ENCODE measurements around the gene SLC2A13. TPM values are rescaled to one million over a fixed set of nuclear protein-coding genes. Genes with fewer than 3 reads are reported as not detected.

SLC2A13 gene
- total and polyA plus RNA-seq, 10 of the 15 experiments (the other 5 are each of a cell fraction or from before 2014, with no cell fraction given): 0.05 to 3.7 (median 0.25) TPM

DNA sequence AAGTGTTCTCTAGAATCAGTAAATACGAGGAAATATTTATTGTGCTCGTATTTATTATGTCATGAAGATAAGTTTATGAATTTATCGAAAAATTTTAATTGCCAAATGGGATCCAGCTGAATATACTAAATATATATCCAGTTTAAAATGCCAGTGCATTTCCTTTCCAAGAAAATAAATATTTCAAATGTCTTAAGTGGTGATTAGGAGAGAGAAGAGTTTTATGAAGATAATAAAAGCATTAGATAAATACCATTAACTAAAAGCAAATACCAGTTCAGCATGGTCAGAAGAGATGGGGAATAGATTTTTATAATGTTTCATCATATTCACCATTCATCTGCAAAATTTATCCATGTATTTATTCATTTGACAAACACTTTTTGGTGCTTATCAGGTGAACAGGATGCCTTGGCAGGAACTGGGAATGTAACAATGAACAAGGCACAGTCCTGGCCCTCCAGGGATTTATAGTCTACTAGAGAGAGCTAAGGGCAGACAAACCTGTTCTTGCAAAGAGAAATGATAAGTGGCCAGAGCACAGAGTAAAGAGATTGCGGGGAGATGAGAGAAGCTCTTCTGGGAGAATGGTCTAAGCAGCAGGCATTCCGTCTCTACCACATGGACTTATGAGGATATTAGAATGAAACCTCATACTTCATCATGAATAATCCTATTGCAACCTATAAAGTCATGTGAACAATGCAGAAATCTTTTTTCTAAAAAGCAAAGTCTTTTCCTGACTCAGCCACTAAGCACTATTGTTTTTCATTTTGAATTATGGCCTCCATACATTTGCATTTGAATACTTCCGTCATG, 342.6 kb downstream of the SLC2A13 start:
- H3K36me3 ChIP-seq (ENCODE audit: control insufficient read depth in 2 of 2, insufficient read depth in 2 of 2, low read length in 1 of 2): no peaks in the 10 kb centered on the region
- no peak overlapping the region for H3K4me3 ChIP-seq
- H4K20me1 ChIP-seq (ENCODE audit: control insufficient read depth, insufficient read depth): no peaks in the 10 kb centered on the region
- FAIRE-seq (no peak), DNase-seq (ENCODE audit: low read depth, low spot score) (no peak), ATAC-seq (no peak)
- no peak overlapping the region for H3K9ac ChIP-seq (ENCODE audit: control insufficient read depth, insufficient read depth, low read length)
- no TSS peak for BruUV-seq (replicated peaks)
- 61% methylated on average over 6 of the region's 6 CpGs for WGBS (ENCODE audit: insufficient coverage, insufficient replicate concordance, low lambda C conversion rate, missing lambda C conversion rate)
- H3K4me2 ChIP-seq (ENCODE audit: control insufficient read depth, insufficient read depth): no peak overlapping the region
- no peaks in the 10 kb centered on the region for H3K79me2 ChIP-seq (ENCODE audit: control insufficient read depth, insufficient read depth, low read length)
- RAD21 ChIA-PET (ENCODE audit: unreplicated experiment): interaction anchor here (1.1 kb wide), 1 partner anchor 228 kb away, joined by 3 read pairs; no protein-coding TSS in a partner anchor
- no peaks in the 10 kb centered on the region for H3K27me3 ChIP-seq (replicated peaks in 1 of 2; ENCODE audit: control insufficient read depth in 2 of 2, insufficient read depth in 2 of 2, low read length in 1 of 2)
- H2AFZ ChIP-seq (ENCODE audit: control insufficient read depth, low read depth, low read length): no peak overlapping the region
- no peak overlapping the region for H3K27ac ChIP-seq (ENCODE audit: control insufficient read depth, insufficient read depth)
- no peaks in the 10 kb centered on the region; the same call in 2 of the 3 replicates for H3K9me3 ChIP-seq (replicated peaks; ENCODE audit: control insufficient read depth, insufficient read depth, low read length)
- SMC1A ChIA-PET (ENCODE audit: uncharacterized antibody, unreplicated experiment): interaction anchor here (0.6 to 1.3 kb wide), 2 partner anchors 228 to 280 kb away, joined by 3 to 5 read pairs; no protein-coding TSS in a partner anchor
- CTCF ChIA-PET: interaction anchor here (1.0 to 4.4 kb wide), 3 partner anchors 152 to 355 kb away, joined by 3 to 26 read pairs (median 3); no protein-coding TSS in a partner anchor
- in situ Hi-C loops (cut with MboI) (no loop called here), intact Hi-C loops (cut with micrococcal nuclease; ENCODE audit: unreplicated experiment) (no loop called here)
- TF ChIP-seq SMAD5 (IDR thresholded peaks at IDR 0.05; ENCODE audit: low read depth) (no peak), SREBF2 (IDR thresholded peaks at IDR 0.05; ENCODE audit: low read length) (no peak), KDM1A (IDR thresholded peaks at IDR 0.05; ENCODE audit: borderline replicate concordance) (no peak), ESRRA (IDR thresholded peaks at IDR 0.05; ENCODE audit: low read length) (no peak), EP300 (IDR thresholded peaks at IDR 0.05; ENCODE audit: borderline replicate concordance in 1 of 2, control insufficient read depth in 1 of 2, low read depth in 2 of 2, low read length in 2 of 2) (no peak), ZNF24 (IDR thresholded peaks at IDR 0.05) (no peak), ZNF622 (IDR thresholded peaks at IDR 0.05) (no peak), IKZF1 (conservative IDR thresholded peaks at IDR 0.05) (no peak), RFX5 (IDR thresholded peaks at IDR 0.05; ENCODE audit: low read depth, low read length) (no peak), CHD1 (IDR thresholded peaks at IDR 0.05; ENCODE audit: low read depth, low read length) (no peak), RELA (IDR thresholded peaks at IDR 0.05; ENCODE audit: borderline replicate concordance, partially characterized antibody) (no peak), ATF7 (IDR thresholded peaks at IDR 0.05; ENCODE audit: low read depth) (no peak), ZNF274 (IDR thresholded peaks at IDR 0.05; ENCODE audit: insufficient read depth, insufficient read length) (no peak), MYC (IDR thresholded peaks at IDR 0.05; ENCODE audit: insufficient read depth, insufficient read length, insufficient replicate concordance, low read length, severe bottlenecking) (no peak)
- TF ChIP-seq, protein P1, sequence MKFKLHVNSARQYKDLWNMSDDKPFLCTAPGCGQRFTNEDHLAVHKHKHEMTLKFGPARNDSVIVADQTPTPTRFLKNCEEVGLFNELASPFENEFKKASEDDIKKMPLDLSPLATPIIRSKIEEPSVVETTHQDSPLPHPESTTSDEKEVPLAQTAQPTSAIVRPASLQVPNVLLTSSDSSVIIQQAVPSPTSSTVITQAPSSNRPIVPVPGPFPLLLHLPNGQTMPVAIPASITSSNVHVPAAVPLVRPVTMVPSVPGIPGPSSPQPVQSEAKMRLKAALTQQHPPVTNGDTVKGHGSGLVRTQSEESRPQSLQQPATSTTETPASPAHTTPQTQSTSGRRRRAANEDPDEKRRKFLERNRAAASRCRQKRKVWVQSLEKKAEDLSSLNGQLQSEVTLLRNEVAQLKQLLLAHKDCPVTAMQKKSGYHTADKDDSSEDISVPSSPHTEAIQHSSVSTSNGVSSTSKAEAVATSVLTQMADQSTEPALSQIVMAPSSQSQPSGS (IDR thresholded peaks at IDR 0.05; ENCODE audit: low read length): no peak
- TF ChIP-seq, protein P2, sequence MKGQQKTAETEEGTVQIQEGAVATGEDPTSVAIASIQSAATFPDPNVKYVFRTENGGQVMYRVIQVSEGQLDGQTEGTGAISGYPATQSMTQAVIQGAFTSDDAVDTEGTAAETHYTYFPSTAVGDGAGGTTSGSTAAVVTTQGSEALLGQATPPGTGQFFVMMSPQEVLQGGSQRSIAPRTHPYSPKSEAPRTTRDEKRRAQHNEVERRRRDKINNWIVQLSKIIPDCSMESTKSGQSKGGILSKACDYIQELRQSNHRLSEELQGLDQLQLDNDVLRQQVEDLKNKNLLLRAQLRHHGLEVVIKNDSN (IDR thresholded peaks at IDR 0.05; ENCODE audit: borderline replicate concordance, extremely low read length, insufficient read depth, low read depth, low read length): no peak
- TF ChIP-seq, protein P3, sequence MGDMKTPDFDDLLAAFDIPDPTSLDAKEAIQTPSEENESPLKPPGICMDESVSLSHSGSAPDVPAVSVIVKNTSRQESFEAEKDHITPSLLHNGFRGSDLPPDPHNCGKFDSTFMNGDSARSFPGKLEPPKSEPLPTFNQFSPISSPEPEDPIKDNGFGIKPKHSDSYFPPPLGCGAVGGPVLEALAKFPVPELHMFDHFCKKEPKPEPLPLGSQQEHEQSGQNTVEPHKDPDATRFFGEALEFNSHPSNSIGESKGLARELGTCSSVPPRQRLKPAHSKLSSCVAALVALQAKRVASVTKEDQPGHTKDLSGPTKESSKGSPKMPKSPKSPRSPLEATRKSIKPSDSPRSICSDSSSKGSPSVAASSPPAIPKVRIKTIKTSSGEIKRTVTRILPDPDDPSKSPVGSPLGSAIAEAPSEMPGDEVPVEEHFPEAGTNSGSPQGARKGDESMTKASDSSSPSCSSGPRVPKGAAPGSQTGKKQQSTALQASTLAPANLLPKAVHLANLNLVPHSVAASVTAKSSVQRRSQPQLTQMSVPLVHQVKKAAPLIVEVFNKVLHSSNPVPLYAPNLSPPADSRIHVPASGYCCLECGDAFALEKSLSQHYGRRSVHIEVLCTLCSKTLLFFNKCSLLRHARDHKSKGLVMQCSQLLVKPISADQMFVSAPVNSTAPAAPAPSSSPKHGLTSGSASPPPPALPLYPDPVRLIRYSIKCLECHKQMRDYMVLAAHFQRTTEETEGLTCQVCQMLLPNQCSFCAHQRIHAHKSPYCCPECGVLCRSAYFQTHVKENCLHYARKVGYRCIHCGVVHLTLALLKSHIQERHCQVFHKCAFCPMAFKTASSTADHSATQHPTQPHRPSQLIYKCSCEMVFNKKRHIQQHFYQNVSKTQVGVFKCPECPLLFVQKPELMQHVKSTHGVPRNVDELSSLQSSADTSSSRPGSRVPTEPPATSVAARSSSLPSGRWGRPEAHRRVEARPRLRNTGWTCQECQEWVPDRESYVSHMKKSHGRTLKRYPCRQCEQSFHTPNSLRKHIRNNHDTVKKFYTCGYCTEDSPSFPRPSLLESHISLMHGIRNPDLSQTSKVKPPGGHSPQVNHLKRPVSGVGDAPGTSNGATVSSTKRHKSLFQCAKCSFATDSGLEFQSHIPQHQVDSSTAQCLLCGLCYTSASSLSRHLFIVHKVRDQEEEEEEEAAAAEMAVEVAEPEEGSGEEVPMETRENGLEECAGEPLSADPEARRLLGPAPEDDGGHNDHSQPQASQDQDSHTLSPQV (IDR thresholded peaks at IDR 0.05): no peak
- H3K4me1 ChIP-seq (ENCODE audit: control insufficient read depth, insufficient read depth, low read length): no peaks in the 10 kb centered on the region
- POLR2A ChIA-PET: no interaction called here

Data from GM12878 (cell line).